GM12878 (cell line): ENCODE data around the gene L1TD1.

Experiments
- ATF2 ChIP-seq: IDR thresholded peaks from 2 replicates; pipeline ENCODE4 v1.6.1; 2012; ENCODE audit warnings: low read length, inconsistent platforms
- CEBPB ChIP-seq, 2 experiments: fragments of 150-350 bp in 1 of 2; IDR thresholded peaks; 2 replicates each; pipeline ENCODE4 v1.6.1; 2012 to 2014; ENCODE audit warnings: low read depth in 2 of 2, low read length in 2 of 2, borderline replicate concordance in 1 of 2, inconsistent platforms in 1 of 2
- CTCF ChIP-seq, 3 experiments: IDR thresholded peaks in 2 of 3; conservative IDR thresholded peaks in 1 of 3; 2 replicates each; pipeline ENCODE4 v1.5.1; 2011; ENCODE audit warnings: low read depth in 3 of 3, low read length in 3 of 3, mild to moderate bottlenecking in 3 of 3, control low read depth in 2 of 3, moderate library complexity in 2 of 3, inconsistent platforms in 1 of 3, mixed read lengths in 1 of 3; ENCODE audit not compliant: control insufficient read depth in 2 of 3, insufficient read depth in 1 of 3; ENCODE audit errors: extremely low read depth in 1 of 3
- HDAC6 ChIP-seq: fragments of 200-600 bp; sonication (generic); IDR thresholded peaks from one replicate; pipeline ENCODE4 v1.8.0; 2017; ENCODE audit warnings: antibody characterized with exemption; ENCODE audit not compliant: unreplicated experiment
- KLF5 ChIP-seq: fragments of 450-650 bp; IDR thresholded peaks from 2 replicates; pipeline ENCODE4 v1.6.1; 2014; ENCODE audit warnings: mild to moderate bottlenecking; ENCODE audit not compliant: partially characterized antibody
- RAD21 ChIP-seq: IDR thresholded peaks from 2 replicates; pipeline ENCODE4 v1.6.1; 2011; ENCODE audit warnings: mild to moderate bottlenecking, low read depth, low read length, moderate library complexity; ENCODE audit not compliant: insufficient read depth
- RCOR1 ChIP-seq: conservative IDR thresholded peaks from 2 replicates; pipeline ENCODE4 v1.6.1; 2012; ENCODE audit warnings: low read depth, low read length, improper control_type of control experiment
- SIN3A ChIP-seq: IDR thresholded peaks from 2 replicates; pipeline ENCODE4 v1.6.1; 2012; ENCODE audit warnings: low read depth, low read length, improper control_type of control experiment
- SMAD1 ChIP-seq: fragments of 450-650 bp; IDR thresholded peaks from 2 replicates; pipeline ENCODE4 v1.6.1; 2018; ENCODE audit warnings: mild to moderate bottlenecking, low read depth; ENCODE audit not compliant: partially characterized antibody
- SREBF2 ChIP-seq: IDR thresholded peaks from 2 replicates; pipeline ENCODE4 v1.6.1; 2012; ENCODE audit warnings: mild to moderate bottlenecking, low read length
- YY1 ChIP-seq: IDR thresholded peaks from 2 replicates; pipeline ENCODE4 v1.6.1; 2011; ENCODE audit warnings: low read depth, mild to moderate bottlenecking, low read length
- TF ChIP-seq, protein P1 (sequence below): fragments of 450-650 bp; IDR thresholded peaks from 2 replicates; pipeline ENCODE4 v1.6.1; 2017; ENCODE audit warnings: mild to moderate bottlenecking, low read depth, inconsistent platforms; ENCODE audit not compliant: poor library complexity, severe bottlenecking
- TF ChIP-seq, protein P2 (sequence below): IDR thresholded peaks from 2 replicates; pipeline ENCODE4 v1.6.1; 2011; ENCODE audit warnings: mild to moderate bottlenecking, low read depth, low read length, moderate library complexity; ENCODE audit not compliant: insufficient replicate concordance

- TF ChIP-seq ATF2 (no peak), KLF5 (no peak), YY1 (no peak), SIN3A (no peak), CTCF (IDR thresholded peaks at IDR 0.05 in 2 of 3, conservative IDR thresholded peaks at IDR 0.05 in 1 of 3; ENCODE audit: control insufficient read depth in 2 of 3, extremely low read depth in 1 of 3, insufficient read depth in 1 of 3, low read depth in 3 of 3, low read length in 3 of 3) (no peak), RCOR1 (no peak), RAD21 (no peak), SMAD1 (no peak), SREBF2 (no peak), HDAC6 (no peak), CEBPB (IDR thresholded peaks at IDR 0.05; ENCODE audit: borderline replicate concordance in 1 of 2, low read depth in 2 of 2, low read length in 2 of 2) (no peak)
- TF ChIP-seq, protein P1, sequence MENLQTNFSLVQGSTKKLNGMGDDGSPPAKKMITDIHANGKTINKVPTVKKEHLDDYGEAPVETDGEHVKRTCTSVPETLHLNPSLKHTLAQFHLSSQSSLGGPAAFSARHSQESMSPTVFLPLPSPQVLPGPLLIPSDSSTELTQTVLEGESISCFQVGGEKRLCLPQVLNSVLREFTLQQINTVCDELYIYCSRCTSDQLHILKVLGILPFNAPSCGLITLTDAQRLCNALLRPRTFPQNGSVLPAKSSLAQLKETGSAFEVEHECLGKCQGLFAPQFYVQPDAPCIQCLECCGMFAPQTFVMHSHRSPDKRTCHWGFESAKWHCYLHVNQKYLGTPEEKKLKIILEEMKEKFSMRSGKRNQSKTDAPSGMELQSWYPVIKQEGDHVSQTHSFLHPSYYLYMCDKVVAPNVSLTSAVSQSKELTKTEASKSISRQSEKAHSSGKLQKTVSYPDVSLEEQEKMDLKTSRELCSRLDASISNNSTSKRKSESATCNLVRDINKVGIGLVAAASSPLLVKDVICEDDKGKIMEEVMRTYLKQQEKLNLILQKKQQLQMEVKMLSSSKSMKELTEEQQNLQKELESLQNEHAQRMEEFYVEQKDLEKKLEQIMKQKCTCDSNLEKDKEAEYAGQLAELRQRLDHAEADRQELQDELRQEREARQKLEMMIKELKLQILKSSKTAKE = no peak
- TF ChIP-seq, protein P2, sequence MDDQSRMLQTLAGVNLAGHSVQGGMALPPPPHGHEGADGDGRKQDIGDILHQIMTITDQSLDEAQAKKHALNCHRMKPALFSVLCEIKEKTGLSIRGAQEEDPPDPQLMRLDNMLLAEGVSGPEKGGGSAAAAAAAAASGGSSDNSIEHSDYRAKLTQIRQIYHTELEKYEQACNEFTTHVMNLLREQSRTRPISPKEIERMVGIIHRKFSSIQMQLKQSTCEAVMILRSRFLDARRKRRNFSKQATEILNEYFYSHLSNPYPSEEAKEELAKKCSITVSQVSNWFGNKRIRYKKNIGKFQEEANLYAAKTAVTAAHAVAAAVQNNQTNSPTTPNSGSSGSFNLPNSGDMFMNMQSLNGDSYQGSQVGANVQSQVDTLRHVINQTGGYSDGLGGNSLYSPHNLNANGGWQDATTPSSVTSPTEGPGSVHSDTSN = no peak
These were observed 46.2 kb downstream of the L1TD1 start for GRCh38 chr1:62240651-62241370.
